Esophagus mucosa (tissue), 1 donor: ENCODE data around the gene SLC25A21. TPM values are rescaled to one million over a fixed set of nuclear protein-coding genes. Genes with fewer than 3 reads are reported as not detected.
A peak's percentile ranks its signal among the peaks of the same experiment; 100 is the strongest.
"Not testable (repeated sequence)": the region's sequence is repeated elsewhere in the genome, so short reads cannot be mapped to it uniquely, and the experiment has no call there.

Experiments used
- ATAC-seq: fragments of 200-7000 bp; cut with Tn5 transposase; one replicate; pipeline ENCODE4 v1.9.1; 2020
- total RNA-seq: library from RNA; stranded (reverse); gene quantifications from one replicate; pipeline ENCODE4 v1.2.4, GENCODE V29; 2023
- donor health status: DM: yes; HTN: yes; CAD: no.

The SLC25A21 gene
- total RNA-seq: 0.80 TPM

DNA sequence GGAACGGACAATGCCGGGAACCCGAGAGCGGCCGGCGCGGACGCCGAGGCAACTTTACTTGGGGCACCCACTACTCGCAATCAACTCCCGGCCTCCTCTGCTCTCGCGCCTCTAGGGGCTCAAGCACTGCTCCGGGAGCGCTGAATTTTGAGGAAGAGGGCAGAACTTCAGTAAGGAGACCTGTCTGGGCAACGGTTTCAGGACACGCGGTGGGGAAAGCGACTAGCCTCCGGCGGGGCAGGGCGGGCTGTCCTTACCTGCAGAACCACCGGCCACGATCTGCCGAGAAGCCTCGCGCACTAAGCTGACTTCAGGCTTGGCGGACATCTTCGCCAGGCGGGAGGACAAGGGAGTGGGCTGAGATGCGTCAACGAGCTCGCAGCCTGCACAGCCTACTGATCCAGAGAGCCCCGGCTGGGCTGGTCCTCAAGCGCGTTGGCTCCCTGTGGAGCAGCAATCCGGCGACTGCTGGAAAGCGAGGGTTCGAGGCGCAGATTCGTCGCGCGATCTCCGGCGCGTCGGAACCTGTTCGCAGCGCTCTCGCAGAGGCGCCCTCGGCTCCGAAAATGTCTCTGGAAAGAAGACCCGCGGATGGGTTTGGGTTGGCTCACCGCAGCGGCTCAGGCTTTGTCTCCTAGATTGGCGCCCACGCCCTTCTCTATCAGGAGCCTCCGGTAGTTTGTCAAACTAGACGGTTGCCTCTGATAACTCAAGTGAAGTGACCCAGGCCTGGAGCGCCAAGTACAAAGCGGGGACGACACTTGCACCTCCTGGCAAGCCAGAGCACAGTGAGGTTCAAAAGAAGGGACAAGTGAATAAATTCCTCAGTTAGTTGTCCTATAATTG, at the start of gene SLC25A21:
Gene SLC25A21 (minus strand): TSS at position 583 of the 846 bp plus-strand sequence.
- ATAC-seq: peak; percentile 86

DNA sequence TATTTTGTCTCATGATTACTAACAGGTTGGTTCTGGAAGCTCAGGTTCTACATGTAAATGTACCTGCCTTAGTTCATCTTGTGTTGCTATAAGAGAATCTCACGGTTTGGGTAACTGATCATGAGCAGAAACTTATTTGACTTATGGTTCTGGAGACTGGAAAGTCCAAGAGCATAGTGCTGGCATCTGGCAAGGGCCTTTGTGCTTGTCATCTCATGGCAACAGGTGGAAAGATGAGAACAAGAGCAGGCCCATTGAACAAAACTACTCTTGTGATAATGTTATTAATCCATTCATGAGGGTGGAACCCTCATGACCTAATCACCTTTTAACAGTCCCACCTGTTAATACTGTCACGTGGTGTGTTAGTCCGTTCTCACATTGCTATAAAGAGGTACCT, 48.7 kb upstream of the SLC25A21 start:
- no peak for ATAC-seq

- ATAC-seq: no peak
Observed at GRCh38 chr14:37215345-37215744, 42.9 kb upstream of the SLC25A21 start.

- ATAC-seq: no peak
Observed at GRCh38 chr14:37213016-37213415, 40.6 kb upstream of the SLC25A21 start.

- ATAC-seq: no peak
Observed at GRCh38 chr14:37210448-37210847, 38.0 kb upstream of the SLC25A21 start.

- ATAC-seq: not testable (repeated sequence)
Observed at GRCh38 chr14:37209617-37210016, 37.2 kb upstream of the SLC25A21 start.

- ATAC-seq: not testable (repeated sequence)
Observed at GRCh38 chr14:37205623-37206605, 33.5 kb upstream of the SLC25A21 start.

- no peak for ATAC-seq
Observed at GRCh38 chr14:37203423-37203822, 31.0 kb upstream of the SLC25A21 start.

DNA sequence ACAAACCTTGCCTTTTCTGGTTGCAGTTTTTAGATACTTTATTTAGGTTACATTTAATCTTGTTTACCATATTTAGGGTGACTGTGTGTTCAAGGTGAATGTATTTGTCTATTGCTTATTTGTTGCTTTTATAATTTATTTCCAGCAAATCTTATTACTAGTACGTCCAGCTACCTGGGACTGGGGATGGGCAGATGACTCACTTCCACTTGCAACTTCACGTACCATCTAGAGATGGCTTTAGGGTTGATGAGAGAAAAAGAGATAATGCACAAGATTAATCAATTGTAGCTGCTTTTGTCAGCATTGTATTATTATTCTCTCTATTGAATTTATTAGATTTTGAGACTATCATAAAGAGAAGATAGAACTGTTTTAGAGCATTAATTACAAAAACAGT, 30.4 kb upstream of the SLC25A21 start:
- ATAC-seq: no peak

DNA sequence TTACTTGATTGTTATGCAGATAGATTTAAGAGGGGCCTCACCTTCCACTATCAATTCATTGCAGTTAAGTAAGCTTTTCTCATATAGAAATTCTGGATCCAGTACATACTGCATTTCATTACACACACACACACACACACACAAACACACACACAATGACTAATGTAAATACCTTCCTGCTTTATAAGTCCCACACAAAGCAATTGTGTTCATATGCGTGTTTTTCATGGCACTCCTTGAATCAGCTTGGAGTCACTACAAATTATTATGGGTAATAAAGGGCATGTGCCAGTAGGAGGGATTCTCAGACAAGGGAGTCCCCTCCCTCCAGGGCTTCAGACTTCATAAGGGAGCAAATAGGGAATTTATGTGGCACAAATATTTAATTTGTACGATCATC, 29.9 kb upstream of the SLC25A21 start:
- peak; percentile 55 for ATAC-seq

GRCh38 chr14:37201724-37202123, 29.3 kb upstream of the SLC25A21 start:
- ATAC-seq: no peak

DNA sequence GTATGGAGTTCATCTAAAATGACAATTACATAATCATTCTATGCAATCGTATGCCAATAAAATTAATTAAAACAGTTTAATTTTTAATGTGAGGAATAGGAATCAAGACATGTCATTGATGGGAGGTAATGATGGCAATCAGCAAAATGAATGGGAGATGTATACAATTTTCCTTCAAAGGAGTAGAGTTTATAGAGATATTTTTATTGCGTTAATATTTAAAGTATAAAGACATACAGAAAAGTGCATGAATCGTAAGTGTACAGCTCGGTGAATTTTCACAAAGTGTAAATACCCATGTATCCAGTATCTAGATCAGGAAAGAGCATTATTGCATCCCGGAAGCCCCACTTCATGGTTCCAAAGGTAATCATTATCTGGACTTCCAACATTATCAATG, 26.5 kb upstream of the SLC25A21 start:
- ATAC-seq: no peak

DNA sequence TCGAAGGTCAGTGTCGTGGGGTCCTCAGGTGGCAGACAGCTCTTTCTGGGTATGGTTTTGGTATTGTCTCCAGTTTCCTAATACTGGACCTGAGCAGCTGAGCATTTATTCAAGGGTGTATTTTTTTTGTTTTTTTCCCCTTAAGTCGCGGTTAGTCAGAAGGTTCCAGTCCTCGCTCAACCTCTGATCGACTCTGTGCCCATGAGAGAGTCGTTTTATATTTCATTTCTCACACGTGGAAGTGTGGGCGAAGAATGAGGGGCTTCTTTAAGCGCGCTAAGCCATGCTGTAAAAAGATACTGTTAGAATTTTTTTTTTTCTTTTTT, 25.8 kb upstream of the SLC25A21 start:
- no peak for ATAC-seq

DNA sequence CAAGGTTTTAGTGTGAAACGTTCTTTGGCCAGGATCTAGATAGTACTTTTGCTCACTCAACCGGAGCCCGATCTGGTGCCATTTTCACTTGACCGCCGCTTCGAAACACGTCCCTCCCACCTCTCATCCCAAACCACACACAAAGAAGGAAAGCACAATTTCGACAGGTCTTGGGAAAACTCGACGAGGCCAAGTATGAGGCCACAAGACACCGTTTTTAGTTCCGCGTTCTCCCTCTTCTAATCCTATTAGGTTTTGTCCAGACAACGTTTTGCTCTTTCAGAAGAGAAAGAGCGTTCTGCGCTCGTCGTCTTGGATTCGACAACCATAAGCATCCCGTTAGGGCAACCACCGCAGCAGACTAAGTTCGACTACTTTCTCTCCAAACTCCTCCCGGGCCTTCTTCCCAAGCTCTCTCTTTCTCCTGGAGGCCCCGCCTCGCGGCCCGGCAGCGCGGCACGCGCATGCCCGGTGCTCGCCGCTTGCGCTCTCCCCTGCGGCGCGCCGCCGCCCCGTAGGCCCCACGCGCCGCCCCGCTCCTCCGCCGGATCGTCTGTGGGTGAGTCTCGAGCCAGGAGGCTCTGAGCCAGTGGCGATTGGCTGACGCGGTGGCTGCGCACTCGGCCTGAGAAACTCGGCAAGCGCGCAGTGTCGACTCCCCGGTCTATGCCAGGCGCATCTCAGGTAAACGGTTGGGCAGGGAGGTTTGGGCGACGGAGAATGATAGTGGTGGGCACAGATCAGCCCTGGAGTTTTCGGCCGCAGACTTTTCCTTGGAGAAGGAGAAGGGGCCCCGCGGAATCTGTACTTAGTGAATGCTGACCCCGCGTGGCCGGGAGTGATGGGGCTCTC, 25.2 kb upstream of the SLC25A21 start, which contains the start of gene MIPOL1:
Gene MIPOL1 (plus strand): TSS at position 517 of the 852 bp plus-strand sequence. CDS start 49,952 bp downstream, outside the sequence.
- ATAC-seq: peak; percentile 98

DNA sequence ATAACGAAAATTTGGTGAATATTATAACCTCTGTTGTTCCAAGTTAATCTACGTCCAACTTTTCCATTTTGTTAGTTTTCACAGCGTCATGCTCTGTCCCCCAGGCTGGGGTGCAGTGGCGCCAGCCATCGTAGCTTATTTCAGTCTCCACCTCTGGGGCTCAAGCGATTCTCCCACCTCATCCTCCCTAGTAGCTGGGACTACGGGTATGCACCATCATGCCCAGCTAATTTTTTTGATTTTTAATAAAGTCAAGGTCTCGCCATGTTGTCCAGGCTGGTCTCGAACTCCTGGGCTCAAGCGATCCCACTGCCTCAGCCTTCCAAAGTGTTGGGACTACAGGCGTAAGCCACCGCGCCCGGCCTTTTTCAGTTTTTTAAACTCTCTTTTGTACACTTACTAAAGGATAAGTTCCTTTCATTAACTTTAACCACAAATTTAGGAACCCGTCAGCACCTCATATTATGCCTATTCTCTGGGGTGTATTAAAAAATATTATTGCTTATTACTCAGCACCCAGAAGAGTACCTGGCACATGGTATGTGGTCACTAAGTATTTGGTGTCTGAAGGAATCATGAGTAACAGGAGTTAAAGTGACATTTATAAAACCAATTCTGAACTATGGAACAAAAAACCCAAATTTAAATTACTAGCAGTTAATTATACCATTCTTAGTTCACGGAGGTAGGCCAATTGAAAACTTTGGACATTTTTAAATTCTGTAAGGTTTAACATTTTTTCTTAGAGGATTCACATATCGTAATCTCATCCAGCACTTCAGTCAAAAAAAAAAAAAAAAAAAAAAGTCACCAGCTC, 24.4 kb upstream of the SLC25A21 start:
- ATAC-seq: no peak

DNA sequence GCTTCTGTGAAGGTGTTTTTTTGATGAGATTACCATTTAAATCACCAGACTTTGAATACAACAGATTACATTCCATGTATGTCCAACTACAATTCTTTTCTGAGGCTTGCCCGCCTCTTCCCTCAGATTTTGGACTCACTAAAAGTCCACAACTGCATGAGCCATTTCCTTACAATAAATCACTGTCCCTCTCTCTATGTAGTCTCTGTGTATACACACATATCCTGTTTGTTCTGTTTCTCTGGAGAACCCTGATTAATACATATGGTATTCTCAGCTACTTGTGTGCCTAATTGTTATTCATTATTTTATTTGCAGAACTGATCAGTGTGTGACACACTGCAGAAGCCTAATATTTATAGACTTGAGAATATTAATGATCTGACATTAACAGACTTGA, 22.9 kb upstream of the SLC25A21 start:
- ATAC-seq: peak; percentile 62

- no peak for ATAC-seq
Observed at GRCh38 chr14:37194698-37195097, 22.3 kb upstream of the SLC25A21 start.

- not testable (repeated sequence) for ATAC-seq
Observed at GRCh38 chr14:37189733-37190132, 17.3 kb upstream of the SLC25A21 start.

GRCh38 chr14:37187840-37188577, 15.6 kb upstream of the SLC25A21 start:
- ATAC-seq: not testable (repeated sequence)

GRCh38 chr14:37187294-37187693, 14.9 kb upstream of the SLC25A21 start:
- ATAC-seq: no peak

GRCh38 chr14:37186865-37187264, 14.5 kb upstream of the SLC25A21 start:
- ATAC-seq: no peak
